Omental fat pad (tissue), 4 donors: ENCODE data around the gene TRAK1. TPM values are rescaled to one million over a fixed set of nuclear protein-coding genes. Genes with fewer than 3 reads are reported as not detected.

Source experiments
- ATAC-seq: fragments of 150-250 bp; one replicate; pipeline ENCODE4 v1.9.1; 2016; ENCODE audit warnings: mild to moderate bottlenecking, moderate library complexity; ENCODE audit not compliant: low FRiP score
- DNase-seq: peaks from one replicate; pipeline ENCODE4 v3.0.0-alpha.2; 2019; ENCODE audit warnings: low spot score
- CTCF ChIP-seq, 3 donors: fragments of 450-650 bp; IDR thresholded peaks; one replicate each; pipeline ENCODE4 v1.5.1; 2016 to 2017; ENCODE audit warnings: antibody characterized with exemption in 3 of 3, mild to moderate bottlenecking in 3 of 3, moderate library complexity in 2 of 3
- total RNA-seq, 4 donors: library from RNA; depleted of rRNA; stranded (reverse); fragments of >200 nt; gene quantifications; one replicate each; pipeline ENCODE4 v1.1.0, GENCODE V29; 2016

Gene TRAK1
- total RNA-seq, 4 donors from 2014 or later: 21.4 to 42.9 (median 37.0) TPM

GRCh38 chr3:42133500-42134298 is 42.5 kb downstream of the TRAK1 start:
- ATAC-seq: no peak
- no peak for TF ChIP-seq CTCF (IDR thresholded peaks at IDR 0.05)
- no peak for DNase-seq

- no peak for TF ChIP-seq CTCF (IDR thresholded peaks at IDR 0.05)
- DNase-seq (no peak), ATAC-seq (no peak)
Measured at GRCh38 chr3:42134867-42135464, 43.8 kb downstream of the TRAK1 start.

- no peak for TF ChIP-seq CTCF (IDR thresholded peaks at IDR 0.05)
- ATAC-seq (no peak), DNase-seq (no peak)
Measured at GRCh38 chr3:42139621-42140453, 48.7 kb downstream of the TRAK1 start.

GRCh38 chr3:42140665-42141203 is 49.6 kb downstream of the TRAK1 start:
- ATAC-seq: no peak
- no peak for DNase-seq
- TF ChIP-seq CTCF (IDR thresholded peaks at IDR 0.05): no peak

GRCh38 chr3:42143440-42143839 is 52.3 kb downstream of the TRAK1 start:
- DNase-seq (no peak), ATAC-seq (no peak)
- no peak for TF ChIP-seq CTCF (IDR thresholded peaks at IDR 0.05)

GRCh38 chr3:42144209-42144608 is 53.1 kb downstream of the TRAK1 start:
- DNase-seq: no peak
- no peak for TF ChIP-seq CTCF (IDR thresholded peaks at IDR 0.05)
- no peak for ATAC-seq
